Activated naive CD8-positive, alpha-beta T cell treated with anti-CD3 and anti-CD28 coated beads, Interleukin-2, amount 10 ng/mL, durations not matched to agents 7 days and 5 days (primary cell): ENCODE data around the gene FAF1. TPM values are rescaled to one million over a fixed set of nuclear protein-coding genes. Genes with fewer than 3 reads are reported as not detected.
"Not testable (repeated sequence)": the region's sequence is repeated elsewhere in the genome, so short reads cannot be mapped to it uniquely, and the experiment has no call there.

Source experiments
- ATAC-seq: fragments of 150-1000 bp; cut with Tn5 transposase; one replicate; pipeline ENCODE4 v1.10.0; 2021; ENCODE audit warnings: low read depth, moderate library complexity
- POLR2A ChIA-PET: fragments of 350-600 bp; sonication (Branson Sonifier 250); formaldehyde crosslinking; loops from one replicate; lab custom pipeline; 2021; ENCODE audit warnings: antibody characterized with exemption; lab: Charles Lee
- DNase-seq: peaks from one replicate; pipeline ENCODE4 v3.0.0; 2021
- H3K27ac Mint-ChIP-seq: one replicate; pipeline ENCODE4 v1.8.0; 2022; ENCODE audit warnings: mild to moderate bottlenecking, mixed read lengths
- H3K27me3 Mint-ChIP-seq: one replicate; pipeline ENCODE4 v1.8.0; 2022; ENCODE audit warnings: mild to moderate bottlenecking, moderate library complexity, mixed read lengths
- H3K36me3 Mint-ChIP-seq: one replicate; pipeline ENCODE4 v1.8.0; 2021; ENCODE audit warnings: mild to moderate bottlenecking, mixed read lengths
- H3K4me1 Mint-ChIP-seq: one replicate; pipeline ENCODE4 v1.8.0; 2021; ENCODE audit warnings: mixed read lengths
- H3K4me3 Mint-ChIP-seq: one replicate; pipeline ENCODE4 v1.8.0; 2022; ENCODE audit warnings: mild to moderate bottlenecking, moderate library complexity, mixed read lengths
- H3K9me3 Mint-ChIP-seq: one replicate; pipeline ENCODE4 v1.8.0; 2021; ENCODE audit warnings: mixed read lengths
- total RNA-seq, 2 experiments: library from RNA; stranded (reverse); gene quantifications; one replicate each; pipeline ENCODE4 v1.2.3, GENCODE V29; 2021

Gene FAF1
- total RNA-seq, 2 experiments from 2014 or later = 70.3 to 75.2 TPM

DNA sequence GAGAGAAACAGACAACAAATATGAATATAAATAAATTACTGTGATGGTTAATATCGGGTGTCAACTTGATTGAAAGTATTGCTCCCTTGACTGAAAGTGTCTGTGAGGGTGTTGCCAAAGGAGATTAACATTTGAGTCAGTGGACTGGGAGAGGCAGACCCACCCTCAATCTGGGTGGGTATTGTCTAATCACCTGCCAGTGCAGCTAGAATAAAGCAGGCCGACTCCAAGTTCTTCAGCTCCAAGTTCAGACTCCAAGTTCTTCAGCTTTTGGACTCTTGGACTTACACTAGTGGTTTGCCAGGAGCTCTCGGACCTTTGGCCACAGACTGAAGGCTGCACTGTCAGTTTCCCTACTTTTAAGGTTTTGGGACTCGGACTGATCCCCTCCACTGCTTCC, 232.5 kb downstream of the FAF1 start:
- DNase-seq, H3K4me3 Mint-ChIP-seq, H3K27ac Mint-ChIP-seq, H3K27me3 Mint-ChIP-seq, ATAC-seq, POLR2A ChIA-PET, H3K9me3 Mint-ChIP-seq: not testable (repeated sequence)
- H3K36me3 Mint-ChIP-seq = peaks cover 18% of the 10 kb centered on the region
- H3K4me1 Mint-ChIP-seq = peaks cover 22% of the 10 kb centered on the region

DNA sequence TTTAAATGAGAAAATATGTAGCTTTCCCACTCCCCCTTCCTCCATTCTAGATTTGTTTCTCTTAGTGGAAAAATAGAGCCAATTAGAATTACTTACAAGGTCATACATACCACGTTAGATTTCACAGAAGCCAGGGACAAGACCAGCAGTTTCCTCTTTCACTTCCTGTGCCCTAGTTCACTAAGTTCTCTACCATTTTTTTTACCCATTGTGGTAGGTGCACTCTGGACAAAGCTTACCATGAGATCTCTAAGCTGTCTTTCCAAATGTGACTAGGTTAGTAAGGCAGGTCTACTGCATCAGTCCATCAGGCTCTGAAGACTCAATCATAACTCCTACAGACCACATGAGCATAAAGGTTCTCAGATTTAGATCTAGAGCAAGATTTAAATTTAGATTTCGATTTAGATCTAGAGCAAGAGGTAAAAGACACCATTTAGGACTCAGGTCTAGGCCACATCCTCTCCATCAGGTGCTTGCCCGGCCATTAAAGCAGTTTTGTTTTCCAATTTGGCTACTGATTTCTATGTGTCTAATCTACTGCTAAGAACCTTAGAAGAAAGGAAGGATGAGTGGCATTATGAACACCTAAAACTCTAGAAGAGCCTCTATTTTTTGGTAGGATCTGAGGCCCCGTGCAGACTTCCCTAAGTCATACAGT, 235.3 kb downstream of the FAF1 start:
- Mint-ChIP-seq H3K27me3 (no peaks in the 10 kb centered on the region), H3K27ac (peak overlapping the region; percentile 78), H3K36me3 (peaks cover 27% of the 10 kb centered on the region), H3K4me3 (peak overlapping the region; percentile 27), H3K9me3 (no peaks in the 10 kb centered on the region), H3K4me1 (peaks cover 17% of the 10 kb centered on the region)
- DNase-seq = no peak
- peak; percentile 89 for ATAC-seq
- POLR2A ChIA-PET = no interaction called here

DNA sequence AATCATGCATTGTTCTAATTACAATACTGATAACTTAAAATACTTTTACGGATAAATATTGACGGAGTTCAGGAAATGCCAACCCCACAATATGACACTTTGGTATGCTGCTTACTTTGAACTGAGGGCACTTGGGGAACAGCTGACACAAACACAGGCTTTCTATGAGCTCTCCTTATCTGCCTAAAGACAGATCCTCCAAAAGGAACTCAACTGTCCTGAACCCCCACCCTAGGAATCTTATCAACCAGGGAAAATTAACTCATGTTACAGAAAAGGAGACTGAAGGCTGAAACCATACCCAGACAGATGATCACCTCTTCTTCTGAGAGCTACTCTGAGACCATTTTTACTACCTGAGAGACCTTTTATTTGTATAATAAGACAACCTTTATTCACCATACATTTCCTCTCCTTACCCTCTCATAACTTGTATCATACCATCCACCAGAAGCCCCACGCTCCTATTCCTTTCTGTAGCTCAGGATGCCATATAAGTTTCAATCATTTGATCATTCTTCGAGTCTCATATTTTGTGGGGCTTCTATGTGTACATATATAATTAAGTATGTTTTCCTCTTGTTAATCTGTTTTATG, 239.5 kb downstream of the FAF1 start:
- no peaks in the 10 kb centered on the region for H3K27me3 Mint-ChIP-seq
- no peak overlapping the region for H3K27ac Mint-ChIP-seq
- DNase-seq (no peak), ATAC-seq (no peak)
- peaks cover 17% of the 10 kb centered on the region for H3K4me1 Mint-ChIP-seq
- H3K4me3 Mint-ChIP-seq = no peak overlapping the region
- POLR2A ChIA-PET = no interaction called here
- H3K9me3 Mint-ChIP-seq = no peaks in the 10 kb centered on the region
- H3K36me3 Mint-ChIP-seq = peaks cover 20% of the 10 kb centered on the region

DNA sequence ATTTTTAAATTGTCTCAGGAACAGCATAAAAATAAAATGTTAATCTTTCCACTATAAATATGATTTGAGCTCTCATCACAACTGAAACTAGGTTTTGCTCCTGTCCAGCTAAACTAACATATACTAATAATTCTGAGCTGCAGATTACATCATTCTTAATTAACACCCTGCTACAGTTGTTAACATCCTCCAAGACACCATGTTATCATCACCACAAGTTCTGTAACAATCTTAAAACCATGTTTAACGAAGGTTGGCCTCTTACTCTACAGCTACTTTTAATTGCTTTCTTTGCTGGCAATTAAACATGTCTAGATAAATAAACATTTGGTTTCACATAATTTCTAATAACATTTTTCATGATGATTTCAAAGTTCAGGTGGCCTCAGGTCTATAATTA, 240.9 kb downstream of the FAF1 start:
- Mint-ChIP-seq H3K4me1 (peaks cover 5% of the 10 kb centered on the region), H3K27ac (no peak overlapping the region), H3K4me3 (no peak overlapping the region), H3K27me3 (no peaks in the 10 kb centered on the region), H3K36me3 (peaks cover 20% of the 10 kb centered on the region), H3K9me3 (no peaks in the 10 kb centered on the region)
- ATAC-seq (no peak), DNase-seq (no peak)
- POLR2A ChIA-PET = no interaction called here

DNA sequence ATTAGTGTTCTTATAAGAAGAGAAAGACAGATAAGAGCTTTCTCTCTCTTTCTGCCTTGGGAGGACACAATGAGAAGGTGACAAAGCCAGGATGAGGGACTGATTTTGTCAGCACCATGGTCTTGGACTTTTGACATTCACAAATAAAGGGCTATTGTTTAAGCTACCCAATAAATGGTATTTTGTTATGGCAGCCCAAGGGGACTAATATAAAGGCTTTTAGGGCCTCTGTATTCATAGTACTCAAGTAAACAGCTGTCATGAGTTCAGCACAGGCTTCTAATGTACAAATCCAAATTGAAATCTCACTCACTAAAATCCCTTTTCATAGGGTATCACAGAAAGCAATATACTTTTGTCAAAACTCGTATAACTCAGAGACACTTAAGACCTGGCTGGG, 242.7 kb downstream of the FAF1 start:
- Mint-ChIP-seq H3K36me3 (peaks cover 13% of the 10 kb centered on the region), H3K27me3 (no peaks in the 10 kb centered on the region), H3K9me3 (no peaks in the 10 kb centered on the region), H3K27ac (no peak overlapping the region), H3K4me3 (no peak overlapping the region), H3K4me1 (no peaks in the 10 kb centered on the region)
- DNase-seq = no peak
- POLR2A ChIA-PET = no interaction called here
- ATAC-seq = no peak

DNA sequence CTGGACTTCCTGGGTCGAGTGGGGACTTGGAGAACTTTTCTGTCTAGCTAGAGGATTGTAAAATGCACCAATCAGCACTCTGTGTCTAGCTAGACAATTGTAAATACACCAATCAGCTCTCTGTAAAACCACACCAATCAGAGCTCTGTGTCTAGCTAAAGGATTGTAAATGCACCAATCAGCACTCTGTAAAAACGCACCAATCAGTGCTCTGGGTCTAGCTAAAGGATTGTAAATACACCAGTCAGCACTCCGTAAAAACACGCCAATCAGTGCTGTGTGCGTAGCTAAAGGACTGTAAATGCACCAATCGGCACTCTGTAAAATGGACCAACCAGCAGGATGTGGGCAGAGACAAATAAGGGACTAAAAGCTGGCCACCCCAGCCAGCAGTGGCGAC, 243.6 kb downstream of the FAF1 start:
- H3K9me3 Mint-ChIP-seq, POLR2A ChIA-PET, H3K4me3 Mint-ChIP-seq, H3K4me1 Mint-ChIP-seq, ATAC-seq, DNase-seq, H3K27me3 Mint-ChIP-seq, H3K27ac Mint-ChIP-seq, H3K36me3 Mint-ChIP-seq: not testable (repeated sequence)

DNA sequence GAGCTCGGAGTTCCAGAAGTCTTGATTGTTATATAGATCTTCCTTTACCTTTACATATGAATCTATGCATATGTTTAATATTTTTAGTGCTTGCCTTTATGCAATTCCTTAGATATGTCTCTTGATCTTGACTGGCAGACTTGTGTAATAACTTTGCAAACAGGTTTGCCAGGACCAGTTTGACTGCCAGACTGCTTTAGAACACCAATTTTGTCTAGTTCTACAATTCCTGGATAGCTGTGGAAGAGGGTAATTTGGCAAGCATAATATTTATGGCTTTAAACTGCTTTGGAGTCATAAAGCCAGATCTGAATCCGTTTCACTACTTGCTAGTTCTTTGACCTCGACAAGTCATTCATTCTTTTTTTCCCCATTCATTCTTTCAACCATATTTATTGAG, 250.0 kb downstream of the FAF1 start:
- POLR2A ChIA-PET = no interaction called here
- H3K4me1 Mint-ChIP-seq = peaks cover 2% of the 10 kb centered on the region
- H3K36me3 Mint-ChIP-seq = no peaks in the 10 kb centered on the region

DNA sequence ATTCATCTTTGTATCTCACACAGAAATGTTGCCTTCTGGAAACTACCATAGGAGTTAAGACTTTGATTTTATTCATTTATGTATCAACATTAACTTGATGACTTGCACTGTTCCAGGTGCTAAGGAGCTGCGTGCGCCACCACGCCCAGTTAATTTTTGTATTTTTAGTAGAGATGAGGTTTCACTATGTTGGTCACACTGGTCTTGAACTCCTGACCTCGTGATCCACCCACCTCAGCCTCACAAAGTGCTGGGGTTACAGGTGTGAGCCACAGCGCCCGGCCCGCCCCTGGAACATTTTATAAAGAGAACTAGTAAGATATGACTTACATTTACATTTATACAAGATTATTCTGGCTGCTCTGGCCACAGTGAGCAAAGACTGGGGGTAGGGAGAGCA, 252.2 kb downstream of the FAF1 start:
- Mint-ChIP-seq H3K36me3 (no peaks in the 10 kb centered on the region), H3K9me3 (no peaks in the 10 kb centered on the region), H3K27me3 (no peaks in the 10 kb centered on the region), H3K4me3 (no peak overlapping the region), H3K4me1 (peaks cover 2% of the 10 kb centered on the region), H3K27ac (no peak overlapping the region)
- POLR2A ChIA-PET = interaction anchor here (0.6 kb wide), 1 partner anchor 83 kb away, joined by 3 read pairs; no protein-coding TSS in a partner anchor
- DNase-seq = no peak
- ATAC-seq = no peak

More for the DNA sequence above, 250.0 kb downstream of the FAF1 start:
- Mint-ChIP-seq H3K27me3 (no peaks in the 10 kb centered on the region), H3K4me3 (no peak overlapping the region), H3K9me3 (no peaks in the 10 kb centered on the region), H3K27ac (no peak overlapping the region)
- no peak for DNase-seq
- no peak for ATAC-seq

DNA sequence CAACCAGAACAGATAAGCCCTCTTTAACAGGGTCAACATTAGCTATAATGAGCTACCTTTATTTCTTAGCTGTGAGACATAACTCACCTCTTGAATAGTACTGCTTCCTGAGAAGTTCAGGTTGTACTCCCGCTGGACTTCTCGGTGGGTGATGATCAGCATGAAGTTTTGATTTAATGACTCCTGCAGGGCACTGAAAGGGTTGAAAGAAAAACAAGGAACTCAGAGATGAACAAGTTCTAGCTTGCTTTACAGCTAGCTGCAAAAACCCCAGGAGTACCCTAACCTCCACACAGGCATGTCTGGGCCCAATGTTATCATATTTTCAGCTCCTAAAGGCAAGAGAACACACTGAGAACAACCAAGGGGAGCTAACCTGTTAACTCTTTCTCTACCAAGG, 254.4 kb downstream of the FAF1 start:
- no peaks in the 10 kb centered on the region for H3K36me3 Mint-ChIP-seq
- POLR2A ChIA-PET = no interaction called here
- ATAC-seq = no peak
- no peak for DNase-seq
- H3K9me3 Mint-ChIP-seq = no peaks in the 10 kb centered on the region
- H3K4me1 Mint-ChIP-seq = no peaks in the 10 kb centered on the region
- no peak overlapping the region for H3K4me3 Mint-ChIP-seq
- no peaks in the 10 kb centered on the region for H3K27me3 Mint-ChIP-seq
- H3K27ac Mint-ChIP-seq = no peak overlapping the region

DNA sequence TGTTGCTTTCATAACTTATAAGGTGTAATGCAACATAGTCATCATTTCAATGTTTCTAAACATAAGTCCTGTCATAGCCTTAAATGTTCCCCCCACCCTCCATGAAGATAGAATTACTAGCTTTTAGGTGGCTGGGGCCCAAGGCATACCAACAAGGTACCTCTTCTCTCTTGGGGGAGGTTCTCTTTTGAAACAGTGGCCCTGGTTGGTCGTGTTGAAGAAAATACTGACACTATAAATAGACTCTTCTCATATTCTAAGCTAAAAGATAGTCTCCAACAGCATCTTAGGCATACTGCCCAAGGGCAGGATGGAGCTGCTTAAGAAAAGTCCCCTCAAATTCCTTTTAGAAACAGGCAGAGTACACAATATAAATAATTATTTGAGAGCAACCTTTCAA, 255.0 kb downstream of the FAF1 start:
- ATAC-seq = no peak
- Mint-ChIP-seq H3K4me3 (no peak overlapping the region), H3K9me3 (no peaks in the 10 kb centered on the region), H3K27me3 (no peaks in the 10 kb centered on the region), H3K27ac (no peak overlapping the region), H3K4me1 (no peaks in the 10 kb centered on the region), H3K36me3 (no peaks in the 10 kb centered on the region)
- DNase-seq = no peak
- POLR2A ChIA-PET = no interaction called here

DNA sequence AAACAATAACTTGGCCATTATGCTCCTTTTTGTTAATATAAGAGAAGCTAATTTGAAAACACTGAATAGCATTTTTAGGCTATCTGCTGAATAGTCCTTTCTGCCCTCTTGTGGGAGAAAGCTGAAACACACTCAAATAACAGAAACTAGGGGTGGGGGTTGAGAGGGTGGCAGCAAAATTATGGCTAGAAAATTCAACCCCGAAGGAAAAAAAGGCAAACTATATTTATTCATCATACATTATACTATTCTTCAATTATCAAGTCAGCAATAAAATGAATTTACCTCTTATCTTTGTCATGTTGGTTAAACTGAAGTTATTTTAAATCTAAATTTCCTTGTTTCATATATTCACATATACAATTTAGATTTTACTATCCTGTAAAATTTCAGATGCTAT, 255.9 kb downstream of the FAF1 start:
- Mint-ChIP-seq H3K4me1 (no peaks in the 10 kb centered on the region), H3K4me3 (no peak overlapping the region), H3K27ac (no peak overlapping the region), H3K36me3 (no peaks in the 10 kb centered on the region), H3K9me3 (no peaks in the 10 kb centered on the region), H3K27me3 (no peaks in the 10 kb centered on the region)
- POLR2A ChIA-PET = no interaction called here
- ATAC-seq = no peak
- no peak for DNase-seq

DNA sequence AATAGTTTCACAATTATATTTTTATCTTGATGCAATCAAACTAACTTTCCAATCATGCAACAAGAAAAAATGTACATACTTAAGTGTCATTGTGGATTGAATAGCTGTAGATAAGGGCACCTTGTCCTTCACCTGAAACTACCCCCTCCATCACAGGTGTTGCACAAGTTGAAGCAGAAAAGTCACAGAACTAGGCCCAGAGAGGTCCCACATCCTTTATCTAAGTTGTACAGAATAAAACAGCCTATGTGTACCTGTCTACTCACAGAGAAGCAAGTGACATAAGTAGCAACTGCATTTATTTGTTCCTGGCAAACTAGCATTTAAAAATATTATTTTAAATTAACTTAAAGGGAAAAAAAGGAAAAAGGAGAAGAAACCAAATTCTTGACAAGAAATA, 256.8 kb downstream of the FAF1 start:
- no peaks in the 10 kb centered on the region for H3K9me3 Mint-ChIP-seq
- DNase-seq = no peak
- H3K36me3 Mint-ChIP-seq = no peaks in the 10 kb centered on the region
- no peaks in the 10 kb centered on the region for H3K4me1 Mint-ChIP-seq
- POLR2A ChIA-PET = no interaction called here
- no peak overlapping the region for H3K4me3 Mint-ChIP-seq
- no peak overlapping the region for H3K27ac Mint-ChIP-seq
- ATAC-seq = no peak
- H3K27me3 Mint-ChIP-seq = no peaks in the 10 kb centered on the region

DNA sequence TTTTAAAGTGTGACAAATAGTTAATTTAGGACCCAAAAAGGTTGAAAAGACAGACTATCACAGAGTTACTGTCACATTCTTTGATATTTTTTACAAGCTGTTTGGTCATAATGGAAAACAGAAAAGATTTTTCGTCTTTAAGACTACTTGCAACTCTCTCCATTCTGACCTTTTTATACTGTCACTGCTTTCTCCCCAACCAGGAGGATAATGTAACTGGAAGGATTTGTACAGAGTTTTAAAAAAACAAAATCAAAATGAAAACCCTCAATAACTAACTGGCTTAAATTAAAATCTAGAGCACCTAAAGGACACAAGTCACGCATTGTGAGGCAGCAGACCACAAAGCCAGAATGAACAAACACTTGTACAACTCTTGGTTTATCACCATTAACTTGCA, 257.7 kb downstream of the FAF1 start:
- Mint-ChIP-seq H3K4me3 (no peak overlapping the region), H3K36me3 (no peaks in the 10 kb centered on the region), H3K9me3 (no peaks in the 10 kb centered on the region), H3K4me1 (no peaks in the 10 kb centered on the region), H3K27me3 (no peaks in the 10 kb centered on the region), H3K27ac (no peak overlapping the region)
- no peak for ATAC-seq
- POLR2A ChIA-PET = no interaction called here
- DNase-seq = no peak

DNA sequence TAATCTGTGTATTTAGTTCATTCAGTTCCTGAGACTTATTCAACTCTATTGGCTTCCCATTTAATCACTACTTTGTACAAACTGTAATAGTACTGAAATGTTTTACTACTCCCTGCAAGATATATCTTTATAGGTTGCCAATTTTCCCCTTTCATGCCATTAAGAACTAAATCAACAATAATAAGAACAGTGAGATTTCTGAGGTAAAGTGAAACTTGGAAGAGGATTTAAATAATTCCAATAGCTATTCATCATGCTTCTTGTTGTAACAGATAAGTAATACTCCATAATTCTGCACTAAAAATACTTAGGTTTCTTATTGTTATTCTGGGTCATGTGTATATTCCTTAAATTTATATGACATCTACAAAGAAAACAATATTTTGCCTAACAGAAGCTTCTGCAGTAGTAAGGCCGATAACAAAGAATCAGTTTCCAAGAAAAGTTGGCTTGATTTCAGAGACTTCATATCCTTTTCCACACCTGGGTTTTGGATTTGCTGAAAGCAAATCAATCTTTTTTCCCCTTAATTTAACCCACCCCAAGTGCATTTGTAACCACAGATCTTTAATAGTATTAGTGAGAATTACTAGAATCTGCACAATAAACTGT, 258.3 kb downstream of the FAF1 start:
- Mint-ChIP-seq H3K4me3 (no peak overlapping the region), H3K4me1 (no peaks in the 10 kb centered on the region), H3K36me3 (no peaks in the 10 kb centered on the region), H3K27me3 (no peaks in the 10 kb centered on the region), H3K9me3 (no peaks in the 10 kb centered on the region), H3K27ac (no peak overlapping the region)
- POLR2A ChIA-PET = no interaction called here
- ATAC-seq (no peak), DNase-seq (no peak)
